LNCaP clone FGC (cell line): ENCODE measurements around the gene CST8.

Experiments used
- DNase-seq: peaks from one replicate; pipeline ENCODE4 v3.0.0-alpha.2; 2011; ENCODE audit warnings: low read depth
- H3K4me3 ChIP-seq: 2 replicates; pipeline ENCODE4 v1.5.1; 2011; ENCODE audit warnings: mild to moderate bottlenecking, low read depth, low read length, control low read depth
- CTCF ChIP-seq: IDR thresholded peaks from 2 replicates; pipeline ENCODE4 v1.5.1; 2012; ENCODE audit warnings: mild to moderate bottlenecking; ENCODE audit not compliant: control insufficient read depth, insufficient read depth; ENCODE audit errors: extremely low read depth

CST8 gene

DNA sequence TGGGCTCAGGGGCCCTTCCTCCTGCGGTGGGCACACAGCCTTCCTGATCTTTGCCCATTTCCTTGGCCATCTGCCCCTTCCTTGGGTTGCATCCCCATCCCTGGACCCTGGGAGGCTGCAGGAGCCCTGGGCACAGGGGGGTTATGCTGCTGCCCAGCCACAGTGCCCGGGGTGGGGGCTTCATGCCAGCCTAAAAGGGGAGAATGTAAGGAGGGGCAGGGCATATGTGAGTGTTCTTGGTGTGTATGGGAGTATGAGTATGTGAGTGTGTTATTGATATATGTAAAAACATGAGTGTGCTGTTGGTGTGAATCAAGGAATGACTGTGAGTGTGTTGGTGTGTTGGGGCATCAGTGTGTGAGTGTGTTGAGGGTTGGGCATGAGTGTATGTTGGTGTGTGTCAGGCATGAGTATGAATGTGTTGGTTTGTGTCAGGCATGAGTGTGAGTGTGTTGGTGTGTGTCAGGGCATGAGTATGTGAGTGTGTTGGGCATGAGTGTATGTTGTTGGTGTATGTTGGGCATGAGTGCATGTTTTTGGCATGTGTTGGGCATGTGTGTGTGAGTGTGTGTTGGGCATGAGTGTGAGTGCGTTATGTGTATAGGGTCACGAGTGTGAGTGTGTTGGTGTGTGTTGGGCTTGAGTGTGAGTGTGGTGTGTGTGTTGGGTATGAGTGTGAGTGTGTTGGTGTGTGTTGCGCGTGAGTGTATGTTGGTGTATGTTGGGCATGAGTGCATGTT is 14.7 kb upstream of the CST8 start:
- no peak overlapping the region for H3K4me3 ChIP-seq
- no peak for TF ChIP-seq CTCF
- DNase-seq, result no peak

DNA sequence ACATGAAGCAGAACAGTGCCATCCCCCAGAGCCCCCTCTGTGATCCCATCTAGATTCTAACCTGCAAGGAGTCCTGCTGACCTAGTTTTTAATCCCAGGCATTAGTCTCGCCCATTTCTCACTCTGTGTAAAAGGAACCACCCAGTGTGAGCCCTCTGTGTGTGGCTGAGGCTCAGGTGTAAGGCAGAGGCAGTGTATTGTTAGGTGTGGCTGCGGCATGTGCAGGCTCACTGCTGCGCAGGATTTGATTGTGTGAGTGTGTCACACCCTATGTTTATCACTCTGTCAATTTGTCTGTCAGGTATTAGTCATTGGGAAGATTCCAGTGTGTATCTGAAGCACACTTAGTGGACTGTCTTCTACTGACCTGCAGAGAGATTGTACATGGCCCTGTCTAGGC is 13.7 kb upstream of the CST8 start:
- DNase-seq, result no peak
- H3K4me3 ChIP-seq, result no peak overlapping the region
- TF ChIP-seq CTCF, result no peak

DNA sequence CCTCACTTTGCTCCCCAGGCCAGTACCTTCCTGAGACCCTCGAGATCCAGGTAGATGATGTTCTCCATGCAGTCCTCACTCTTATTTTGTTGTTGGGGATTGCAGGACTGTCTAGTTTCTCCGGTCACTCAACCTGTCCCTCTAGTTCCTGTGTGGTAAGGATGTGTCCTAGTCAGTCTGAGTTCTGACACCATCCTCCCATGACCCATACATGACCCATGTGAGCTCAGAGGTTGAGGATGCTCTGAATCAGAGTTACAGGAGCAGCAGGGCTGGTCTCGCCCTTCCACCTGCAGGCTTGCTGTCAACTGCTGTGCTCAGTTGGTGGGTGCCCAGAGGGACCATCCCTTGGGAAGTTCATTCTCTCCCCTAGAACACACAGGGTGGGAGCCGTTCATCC is 11.9 kb upstream of the CST8 start:
- DNase-seq, result no peak
- TF ChIP-seq CTCF, result no peak

GRCh38 chr20:23482138-23482537 is 8.8 kb upstream of the CST8 start:
- TF ChIP-seq CTCF, result no peak
- no peak overlapping the region for H3K4me3 ChIP-seq
- no peak for DNase-seq

More for the DNA sequence above, 11.9 kb upstream of the CST8 start:
- H3K4me3 ChIP-seq, result no peak overlapping the region

DNA sequence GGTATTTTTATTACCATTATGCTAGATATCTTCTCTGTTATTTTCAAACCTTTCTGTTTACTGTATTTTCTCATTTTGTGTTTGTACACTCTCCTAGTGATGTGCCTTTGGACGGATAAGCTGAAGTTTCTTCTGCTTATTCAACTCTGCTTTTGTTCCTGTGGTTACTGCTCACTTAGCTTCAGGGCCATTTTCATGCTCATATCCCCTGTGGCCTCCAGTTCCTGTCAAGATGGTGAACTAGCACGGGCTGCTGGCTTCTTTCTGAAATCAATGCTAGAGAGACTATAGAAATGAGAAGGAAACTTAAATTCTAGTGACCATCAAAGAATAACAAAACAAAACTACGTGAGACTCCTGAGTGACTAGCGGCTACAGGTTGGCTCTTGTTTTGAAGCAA is 6.8 kb upstream of the CST8 start:
- TF ChIP-seq CTCF, result no peak
- no peak for DNase-seq

DNA sequence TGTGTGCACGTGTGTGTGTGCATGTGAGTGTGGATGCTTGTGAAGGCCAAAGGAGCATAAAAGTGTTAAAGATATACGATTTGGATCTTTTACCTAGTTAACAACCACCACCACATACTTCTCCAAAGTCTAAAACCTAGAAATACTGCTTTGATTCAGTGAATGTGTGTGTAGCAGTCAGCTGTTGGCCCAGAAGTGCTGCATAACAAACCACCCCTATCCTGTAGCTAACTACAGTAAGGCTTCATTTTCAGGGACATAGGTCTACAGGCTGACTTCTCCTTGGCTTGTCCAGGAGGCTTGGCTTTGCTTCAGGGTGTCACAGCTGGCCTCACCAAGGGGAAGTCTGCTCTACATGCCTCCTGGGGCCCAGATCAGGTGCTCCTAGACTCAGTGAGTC is 2.4 kb upstream of the CST8 start:
- no peak for DNase-seq
- TF ChIP-seq CTCF, result no peak
- no peak overlapping the region for H3K4me3 ChIP-seq

More for the DNA sequence above, 6.8 kb upstream of the CST8 start:
- no peak overlapping the region for H3K4me3 ChIP-seq

DNA sequence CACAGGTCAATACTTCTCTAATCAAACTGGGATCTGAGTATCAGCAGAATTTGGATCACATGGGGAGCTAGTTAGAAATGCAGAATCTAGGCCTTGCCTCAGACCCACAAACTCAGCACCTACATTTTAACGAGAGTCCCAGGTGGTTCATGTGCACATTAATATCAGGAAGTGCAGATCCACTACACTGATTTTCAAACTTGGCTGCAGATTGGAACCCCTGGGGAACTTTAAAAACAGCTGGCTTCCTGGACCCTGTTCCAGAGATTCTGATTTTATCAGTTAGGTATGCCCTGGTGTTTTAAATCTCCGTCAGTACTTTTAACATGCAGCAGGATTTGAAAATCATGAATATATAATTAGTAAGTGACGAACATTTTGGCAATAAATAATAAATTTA is 1.9 kb upstream of the CST8 start:
- no peak for TF ChIP-seq CTCF
- no peak for DNase-seq
- no peak overlapping the region for H3K4me3 ChIP-seq
